Measurements from ENCODE around the gene SEMA5B.

GRCh38 chr3:123031051-123031450 is 3.5 kb upstream of the SEMA5B start:
- TF ChIP-seq CTCF (conservative IDR thresholded peaks at IDR 0.05) (no peak), EZH2 (IDR thresholded peaks at IDR 0.05; ENCODE audit: low read depth) (no peak)

Measured in PC-9 (cell line).